KG1 (cell line): Measurements from ENCODE around the gene PPL.
"Not testable (repeated sequence)": the region's sequence is repeated elsewhere in the genome, so short reads cannot be mapped to it uniquely, and the experiment has no call there.

Experiments
- DNase-seq: peaks from one replicate; lab custom pipeline; 2025; lab: John Stamatoyannopoulos, UW

The PPL gene, protein sequence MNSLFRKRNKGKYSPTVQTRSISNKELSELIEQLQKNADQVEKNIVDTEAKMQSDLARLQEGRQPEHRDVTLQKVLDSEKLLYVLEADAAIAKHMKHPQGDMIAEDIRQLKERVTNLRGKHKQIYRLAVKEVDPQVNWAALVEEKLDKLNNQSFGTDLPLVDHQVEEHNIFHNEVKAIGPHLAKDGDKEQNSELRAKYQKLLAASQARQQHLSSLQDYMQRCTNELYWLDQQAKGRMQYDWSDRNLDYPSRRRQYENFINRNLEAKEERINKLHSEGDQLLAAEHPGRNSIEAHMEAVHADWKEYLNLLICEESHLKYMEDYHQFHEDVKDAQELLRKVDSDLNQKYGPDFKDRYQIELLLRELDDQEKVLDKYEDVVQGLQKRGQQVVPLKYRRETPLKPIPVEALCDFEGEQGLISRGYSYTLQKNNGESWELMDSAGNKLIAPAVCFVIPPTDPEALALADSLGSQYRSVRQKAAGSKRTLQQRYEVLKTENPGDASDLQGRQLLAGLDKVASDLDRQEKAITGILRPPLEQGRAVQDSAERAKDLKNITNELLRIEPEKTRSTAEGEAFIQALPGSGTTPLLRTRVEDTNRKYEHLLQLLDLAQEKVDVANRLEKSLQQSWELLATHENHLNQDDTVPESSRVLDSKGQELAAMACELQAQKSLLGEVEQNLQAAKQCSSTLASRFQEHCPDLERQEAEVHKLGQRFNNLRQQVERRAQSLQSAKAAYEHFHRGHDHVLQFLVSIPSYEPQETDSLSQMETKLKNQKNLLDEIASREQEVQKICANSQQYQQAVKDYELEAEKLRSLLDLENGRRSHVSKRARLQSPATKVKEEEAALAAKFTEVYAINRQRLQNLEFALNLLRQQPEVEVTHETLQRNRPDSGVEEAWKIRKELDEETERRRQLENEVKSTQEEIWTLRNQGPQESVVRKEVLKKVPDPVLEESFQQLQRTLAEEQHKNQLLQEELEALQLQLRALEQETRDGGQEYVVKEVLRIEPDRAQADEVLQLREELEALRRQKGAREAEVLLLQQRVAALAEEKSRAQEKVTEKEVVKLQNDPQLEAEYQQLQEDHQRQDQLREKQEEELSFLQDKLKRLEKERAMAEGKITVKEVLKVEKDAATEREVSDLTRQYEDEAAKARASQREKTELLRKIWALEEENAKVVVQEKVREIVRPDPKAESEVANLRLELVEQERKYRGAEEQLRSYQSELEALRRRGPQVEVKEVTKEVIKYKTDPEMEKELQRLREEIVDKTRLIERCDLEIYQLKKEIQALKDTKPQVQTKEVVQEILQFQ (N-terminal part only)

DNA sequence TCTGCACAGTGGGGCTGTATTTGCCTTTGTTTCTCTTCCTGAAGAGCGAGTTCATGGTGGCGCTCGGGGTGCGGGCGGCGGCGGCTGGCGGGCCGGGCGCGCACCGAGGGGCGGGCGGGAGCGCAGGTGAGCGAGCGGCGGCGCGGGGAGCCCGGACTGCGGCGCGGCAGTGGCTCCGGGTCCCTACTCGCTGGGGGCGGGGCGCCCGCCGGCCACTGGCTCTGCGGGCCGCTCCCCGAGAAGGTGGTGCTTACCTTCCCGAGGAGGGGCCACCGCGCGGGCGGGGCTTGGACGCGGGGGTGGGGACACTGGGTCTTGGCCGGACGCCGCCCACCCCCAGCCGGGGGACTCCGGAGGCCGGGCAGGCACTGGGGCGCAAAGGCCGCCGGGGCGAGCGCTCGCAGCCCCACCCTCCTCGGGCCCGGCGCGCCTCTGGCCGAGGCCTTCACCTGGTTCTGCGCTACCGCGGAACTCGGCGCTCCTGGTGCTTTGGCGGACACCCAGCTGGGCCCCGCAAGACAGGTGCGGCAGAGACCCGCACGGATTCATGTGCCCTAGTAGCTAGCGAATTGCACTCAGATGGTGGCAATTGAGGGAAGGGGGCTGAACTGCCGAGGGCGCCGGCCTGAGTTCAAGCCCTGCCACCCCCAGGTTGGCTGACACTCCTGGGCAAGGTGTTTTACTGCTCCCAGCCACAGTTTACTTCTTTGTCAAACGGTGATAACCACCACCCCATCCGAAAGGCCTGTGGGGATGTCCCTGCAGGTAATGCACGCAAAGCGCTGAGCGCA lies at the start of gene PPL:
PPL (minus strand) TSS at position 158 of the 791 bp plus-strand sequence; CDS start at position 55, 103 bp downstream.
- DNase-seq, result no peak

DNA sequence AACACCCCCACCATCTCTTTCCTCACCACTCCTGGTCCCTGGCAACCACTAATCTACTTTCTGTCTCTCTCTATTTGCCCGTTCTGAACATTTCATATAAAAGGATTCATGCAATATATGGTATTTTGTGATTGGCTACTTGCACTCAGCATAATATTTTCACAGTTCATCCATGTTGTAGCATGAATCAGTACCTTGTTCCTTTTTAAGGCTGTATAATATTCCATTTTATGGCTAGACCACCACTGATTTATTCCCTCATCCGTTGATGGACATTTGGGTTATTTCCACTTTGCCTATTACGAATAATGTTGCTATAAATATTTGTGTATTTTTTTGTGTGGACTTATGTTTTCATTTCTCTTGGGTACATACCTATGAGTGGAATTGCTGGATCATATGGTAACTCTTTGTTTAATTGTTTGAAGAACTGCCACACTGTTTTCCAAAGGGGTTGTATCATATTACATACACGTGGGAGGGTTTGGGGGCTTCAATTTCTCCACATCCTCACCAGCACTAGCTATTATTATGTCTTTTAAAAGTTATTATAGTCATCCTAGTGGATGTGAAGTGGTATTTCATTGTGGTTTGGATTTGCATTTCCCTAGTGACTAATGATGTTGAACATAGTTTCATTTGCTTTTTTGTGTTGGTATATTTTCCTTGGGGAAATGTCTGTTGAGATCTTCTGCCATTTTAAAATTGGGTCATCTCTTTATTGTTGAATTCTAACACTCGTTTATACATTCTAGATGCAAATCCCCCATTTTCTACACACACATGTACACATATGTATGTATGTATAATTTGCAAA lies 47.4 kb upstream of the PPL start:
- no peak for DNase-seq

DNA sequence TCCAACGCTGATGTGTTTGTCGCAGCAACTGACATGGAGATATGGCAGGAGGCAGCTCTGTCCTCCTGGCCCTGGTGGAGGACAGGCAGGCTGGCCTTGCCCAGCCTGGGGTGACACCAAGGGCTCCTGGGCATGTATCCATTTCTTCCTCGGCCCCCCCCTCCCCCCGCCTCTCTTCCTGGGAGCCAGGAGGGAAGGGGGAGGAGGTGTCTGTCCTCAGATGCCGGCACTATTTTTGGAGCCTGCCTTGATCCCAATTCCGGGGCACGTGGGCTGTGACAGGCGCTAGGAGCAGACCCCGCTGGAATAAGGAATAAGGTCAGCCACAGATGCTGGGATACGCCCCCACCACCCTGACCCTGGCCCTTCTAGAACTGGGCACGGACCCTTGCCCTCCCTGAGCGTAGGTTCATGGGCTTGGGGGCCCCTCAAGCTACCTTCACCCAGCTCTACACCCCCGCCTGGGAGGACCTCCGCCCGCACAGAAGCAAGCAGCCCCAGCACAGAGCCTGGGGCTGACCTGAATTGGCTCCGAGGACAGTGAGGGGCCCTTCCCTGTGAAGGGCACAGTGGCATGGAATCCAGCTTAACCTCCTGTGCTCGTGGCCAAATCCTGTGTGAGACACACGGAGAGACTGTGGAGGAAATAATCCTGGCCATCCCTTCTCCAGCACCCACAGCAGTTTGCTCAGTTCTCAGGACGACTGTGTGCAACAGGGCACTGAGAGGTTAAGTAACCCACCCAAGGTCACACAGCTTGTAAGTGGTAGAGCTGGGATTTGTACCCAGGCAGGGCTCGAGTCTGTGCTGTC lies 45.3 kb upstream of the PPL start:
- DNase-seq, result no peak

DNA sequence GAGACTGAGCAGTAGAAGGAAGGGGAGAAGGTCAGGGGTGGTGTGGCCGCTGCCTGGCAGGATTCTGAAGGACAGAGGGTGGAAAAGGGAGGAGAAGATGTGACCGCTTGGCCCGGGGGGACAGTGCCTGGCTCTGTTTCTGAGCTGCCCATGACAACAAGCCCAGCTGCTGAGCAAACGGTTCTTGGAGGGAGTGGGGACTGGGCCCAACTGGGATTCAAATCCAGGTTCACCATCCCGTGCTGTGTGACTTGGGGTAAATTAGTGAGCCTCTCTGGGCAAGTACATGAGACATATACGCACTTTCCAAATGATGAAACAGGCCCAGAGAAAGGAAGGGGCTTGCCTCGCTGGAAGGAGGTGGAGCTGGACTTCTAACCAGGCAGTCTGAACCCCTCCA lies 44.5 kb upstream of the PPL start:
- DNase-seq, result no peak

DNA sequence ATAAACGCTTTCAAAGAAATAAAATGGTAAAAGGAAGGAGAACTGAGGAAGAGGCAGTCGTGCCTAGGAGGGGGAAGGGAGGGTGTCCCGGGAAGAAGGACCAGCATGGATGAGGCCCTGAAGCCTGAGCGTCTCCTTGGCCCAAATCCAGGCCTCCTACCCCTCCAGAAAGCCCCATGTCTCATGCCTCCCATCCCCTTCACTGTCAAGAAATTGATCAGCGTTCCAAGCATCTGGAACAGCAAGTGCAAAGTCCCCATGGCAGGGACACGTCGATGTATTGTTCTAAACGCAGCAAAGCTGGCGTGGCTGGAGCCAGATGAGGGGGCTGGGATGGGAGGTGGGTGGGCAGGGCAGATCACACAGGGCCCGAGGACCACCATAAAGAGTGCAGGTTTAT lies 43.7 kb upstream of the PPL start:
- DNase-seq, result no peak

DNA sequence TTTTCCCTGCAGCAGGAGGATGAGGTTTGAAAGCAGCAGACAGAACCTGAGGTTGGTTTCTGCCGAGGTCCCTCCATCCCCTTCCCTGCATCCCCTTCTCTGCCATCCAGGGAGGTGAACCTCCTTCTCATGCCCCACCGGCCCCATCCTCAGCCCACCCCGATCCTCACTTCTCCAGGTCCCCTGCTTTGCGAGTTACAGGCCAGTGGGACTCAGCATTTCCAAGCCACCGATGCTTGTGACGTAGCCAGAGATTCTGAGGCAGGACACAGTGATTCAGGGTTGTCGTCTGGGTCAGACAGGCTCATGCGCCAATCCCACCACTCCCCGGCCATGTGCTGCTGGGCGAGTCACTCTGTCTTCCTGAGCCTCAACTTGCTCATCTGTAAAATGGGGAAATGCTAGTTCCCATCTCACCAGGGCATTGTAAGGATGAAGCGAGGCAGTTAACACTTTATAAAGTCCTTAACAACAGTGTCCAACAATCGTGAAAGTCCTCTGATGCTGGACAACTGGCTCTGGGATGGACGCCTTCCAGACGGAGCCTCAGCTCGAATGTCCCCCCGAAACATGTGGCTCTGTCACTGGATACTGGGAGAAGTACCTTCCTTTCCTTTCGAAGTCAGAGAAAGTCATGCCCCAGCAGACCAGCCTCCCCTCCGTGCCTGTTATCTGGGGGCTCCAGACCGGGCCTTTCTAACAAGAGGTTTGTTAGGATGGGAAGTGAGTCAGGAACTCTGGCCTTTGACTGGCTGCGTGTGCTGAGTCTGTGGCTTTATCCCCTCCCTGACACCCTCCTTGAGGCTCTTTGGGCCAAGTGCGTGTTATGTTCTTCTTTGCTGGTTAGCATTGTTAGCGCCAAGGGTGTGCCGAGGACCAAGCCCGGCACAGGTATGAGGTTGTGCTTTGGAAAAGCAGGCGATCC lies 43.0 kb upstream of the PPL start:
- no peak for DNase-seq

DNA sequence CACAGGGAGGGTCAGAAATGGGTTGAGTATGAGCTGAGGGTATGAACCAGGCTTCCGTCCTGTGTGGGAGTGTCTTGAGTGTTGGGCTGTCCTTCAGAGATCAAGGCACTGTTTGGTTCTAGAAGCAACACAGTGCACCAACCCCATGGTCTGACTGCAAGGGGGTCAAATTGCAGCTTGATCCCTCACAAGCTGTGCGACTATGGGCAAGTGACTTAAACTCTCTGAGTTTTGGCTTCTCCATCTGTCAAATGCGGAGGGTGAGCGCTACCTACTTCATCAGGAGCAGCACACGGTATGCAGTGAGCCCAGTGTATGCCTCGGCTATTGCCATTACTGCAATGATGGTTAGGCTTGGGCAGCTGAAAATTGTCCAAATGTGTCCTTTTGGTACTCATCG lies 42.2 kb upstream of the PPL start:
- DNase-seq, result no peak

DNA sequence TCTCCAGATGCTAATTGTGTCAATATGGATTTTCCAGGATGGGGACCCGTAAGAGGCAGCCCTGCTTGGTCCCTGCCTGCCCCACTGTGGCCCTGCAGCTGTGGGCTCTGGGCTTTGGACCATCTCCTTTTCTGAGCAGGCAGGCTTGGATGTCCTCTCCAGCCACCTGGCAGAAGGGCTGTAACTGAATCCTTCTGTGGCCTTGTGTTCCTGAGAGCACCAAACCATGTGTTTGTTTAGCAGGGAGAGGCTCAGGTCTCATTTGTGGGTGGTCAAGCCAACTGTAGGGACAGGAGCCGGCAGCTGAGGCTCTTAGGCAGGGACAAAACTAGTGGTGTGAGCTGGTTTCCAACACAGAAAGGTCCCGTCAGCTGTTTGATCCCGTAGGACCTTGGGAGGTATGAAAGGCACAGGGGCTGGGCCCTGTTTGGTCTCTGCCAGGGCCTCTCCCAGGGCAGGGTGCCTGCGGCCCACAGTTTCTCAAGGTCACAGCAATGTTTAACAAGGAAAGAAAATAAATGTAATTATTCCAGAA lies 39.7 kb upstream of the PPL start:
- no peak for DNase-seq

DNA sequence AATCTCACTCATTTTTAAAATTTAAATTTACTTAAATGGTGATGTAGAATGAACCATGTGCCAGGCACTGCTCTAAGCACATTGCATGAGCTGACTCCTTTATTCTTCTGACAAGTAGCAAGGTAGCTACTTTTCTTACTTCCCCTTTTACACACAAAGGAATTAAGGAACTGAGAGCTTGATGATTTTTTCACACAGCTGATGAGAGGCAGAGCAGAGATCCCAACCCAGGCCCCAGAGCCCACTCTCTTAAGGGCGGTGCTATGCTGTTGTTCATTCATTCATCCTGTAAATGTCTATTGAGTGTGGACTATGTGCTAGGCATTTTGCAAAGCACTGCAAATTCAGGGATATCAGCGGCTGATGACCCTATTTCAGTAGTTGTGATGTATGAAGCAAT lies 39.1 kb upstream of the PPL start:
- peak; percentile 35 for DNase-seq

DNA sequence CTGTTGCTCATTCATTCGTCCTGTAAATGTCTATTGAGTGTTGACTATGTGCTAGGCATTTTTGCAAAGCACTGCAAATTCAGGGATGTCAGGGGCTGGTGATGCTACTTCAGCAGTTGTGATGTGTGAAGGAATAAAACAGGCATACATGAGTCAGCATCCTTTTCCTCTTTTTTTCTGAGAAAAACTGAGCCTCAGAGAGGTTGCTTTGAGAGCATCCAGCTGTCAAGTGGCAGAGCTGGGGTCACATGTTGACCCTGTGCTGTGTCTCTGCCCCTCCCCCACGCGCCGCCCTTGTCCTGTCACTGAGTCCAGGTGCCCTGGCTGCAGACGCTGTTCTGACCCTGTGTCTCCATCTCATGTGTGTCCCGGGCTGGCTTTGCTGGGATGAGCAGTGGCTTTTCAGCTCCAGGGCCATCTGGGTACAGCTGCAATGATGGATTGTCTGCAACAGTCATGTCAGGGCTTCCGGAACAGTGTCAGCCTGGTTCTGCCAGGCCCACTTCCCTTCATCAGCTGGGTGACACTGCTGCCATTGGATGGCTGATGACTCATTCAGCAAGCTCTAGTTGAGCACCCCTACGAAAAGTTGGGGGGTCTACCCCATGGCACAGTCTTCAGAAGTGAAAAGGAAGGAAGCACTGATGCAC lies 36.1 kb upstream of the PPL start:
- DNase-seq, result peak; percentile 17

DNA sequence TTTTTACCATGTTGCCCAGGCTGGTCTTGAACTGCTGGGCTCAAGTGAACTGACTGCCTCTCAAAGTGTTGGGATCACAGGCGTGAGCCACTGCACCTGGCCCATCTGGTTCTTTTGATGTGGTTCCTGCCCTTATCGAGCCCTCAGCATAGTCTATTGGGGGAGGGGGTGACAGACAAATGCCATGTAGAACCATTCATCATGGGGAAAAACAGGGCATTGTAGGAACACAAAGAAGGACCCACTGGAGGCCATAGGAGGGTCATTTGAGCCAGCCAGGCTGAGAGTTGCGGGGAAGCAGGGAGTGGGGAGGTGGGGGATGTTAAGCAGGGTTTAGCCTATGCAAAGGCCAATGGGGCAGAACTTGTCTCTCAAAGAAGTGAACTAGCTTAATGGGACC lies 33.1 kb upstream of the PPL start:
- no peak for DNase-seq

DNA sequence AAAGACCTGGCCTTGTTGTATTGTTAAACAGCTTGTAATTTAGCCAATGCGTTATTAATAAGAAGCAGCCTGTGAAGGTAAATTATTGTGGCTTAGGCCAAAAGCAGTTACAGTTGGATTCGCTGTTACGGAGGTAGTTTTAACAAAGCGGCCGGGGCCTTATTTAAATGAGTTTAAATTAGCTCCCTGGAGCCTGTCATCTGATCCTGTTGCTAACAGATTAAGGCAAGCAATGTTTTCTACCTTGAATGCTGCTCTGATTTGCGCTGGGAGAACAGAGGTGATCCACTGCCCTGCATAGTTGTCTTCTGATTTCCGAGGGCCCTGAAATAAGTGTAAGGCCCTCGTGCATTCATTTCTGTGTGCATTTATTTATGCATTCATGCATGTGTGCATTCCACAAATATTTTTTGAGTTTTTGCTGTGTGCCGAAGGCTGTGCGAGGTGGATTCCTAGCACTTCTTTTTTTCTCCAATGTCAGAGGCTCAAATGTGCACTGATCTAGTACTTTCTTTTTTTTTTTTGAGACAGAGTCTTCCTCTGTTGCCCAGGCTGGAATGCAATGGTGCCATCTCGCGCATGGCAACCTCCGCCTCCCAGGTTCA lies 32.0 kb upstream of the PPL start:
- DNase-seq, result no peak

DNA sequence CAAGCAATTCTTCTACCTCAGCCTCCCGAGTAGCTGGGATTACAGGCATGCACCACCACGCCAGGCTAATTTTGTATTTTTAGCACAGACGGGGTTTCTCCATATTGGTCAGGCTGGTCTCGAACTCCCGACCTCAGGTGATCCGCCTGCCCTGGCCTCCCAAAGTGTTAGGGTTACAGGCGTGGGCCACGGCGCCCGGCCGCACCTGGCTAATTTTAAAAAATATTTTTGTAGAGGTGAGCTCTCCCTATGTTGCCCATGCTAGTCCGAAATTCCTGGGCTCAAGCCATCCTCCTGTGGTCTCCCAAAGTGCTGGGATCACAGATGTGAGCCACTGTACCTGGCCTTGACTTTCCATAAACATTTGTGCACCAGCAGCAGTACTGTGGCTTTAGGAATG lies 31.3 kb upstream of the PPL start:
- DNase-seq, result not testable (repeated sequence)

DNA sequence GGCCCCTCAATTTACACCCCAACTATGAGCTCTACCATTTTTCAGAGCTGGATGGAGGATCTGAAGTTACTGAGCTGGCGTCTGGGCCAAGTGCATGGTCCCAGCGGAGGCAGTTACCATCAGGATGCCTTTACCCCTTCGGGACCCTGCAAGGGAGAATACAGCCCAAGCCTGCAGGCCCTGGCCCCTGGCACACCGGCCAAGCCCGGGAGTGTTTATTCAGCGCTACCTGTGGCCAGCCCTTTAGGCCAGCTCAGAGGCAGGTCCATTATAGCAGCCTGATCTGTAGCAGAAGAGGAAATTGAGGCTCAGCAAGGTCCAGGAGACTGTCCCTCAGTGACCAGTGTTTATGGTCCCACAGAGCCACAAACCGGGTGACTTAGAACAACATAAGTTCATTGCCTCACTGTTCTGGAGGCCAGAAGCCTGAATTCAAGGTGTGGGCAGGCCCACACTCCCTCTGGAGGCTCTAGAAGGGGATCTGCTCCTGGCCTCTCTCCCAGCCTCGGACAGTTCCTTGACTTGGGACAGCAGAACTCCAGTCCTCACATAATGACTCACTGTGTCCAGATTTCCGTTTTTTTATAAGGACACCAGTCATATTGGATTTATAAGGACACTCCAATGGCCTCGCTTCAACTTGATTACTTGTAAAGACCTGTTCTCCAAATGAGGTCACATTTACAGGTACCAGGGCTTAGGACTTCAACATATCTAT lies 29.9 kb upstream of the PPL start:
- DNase-seq, result no peak

DNA sequence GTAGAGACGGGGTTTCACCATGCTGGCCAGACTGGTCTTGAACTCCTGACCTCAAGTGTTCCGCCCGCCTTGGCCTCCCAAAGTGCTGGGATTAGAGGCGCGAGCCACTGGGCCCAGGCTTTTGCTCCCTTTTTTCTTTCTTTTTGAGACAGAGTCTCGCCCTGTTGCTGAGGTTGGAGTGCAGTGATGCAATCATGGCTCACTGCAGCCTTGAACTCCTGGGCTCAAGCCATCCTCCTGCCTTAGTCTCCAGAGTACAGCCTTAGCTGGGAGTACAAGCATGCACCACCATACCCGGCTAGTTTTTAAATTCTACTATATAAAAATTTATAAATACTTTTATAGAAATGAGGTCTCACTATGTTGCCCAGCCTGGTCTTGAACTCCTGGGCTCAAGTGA lies 26.6 kb upstream of the PPL start:
- DNase-seq, result not testable (repeated sequence)

DNA sequence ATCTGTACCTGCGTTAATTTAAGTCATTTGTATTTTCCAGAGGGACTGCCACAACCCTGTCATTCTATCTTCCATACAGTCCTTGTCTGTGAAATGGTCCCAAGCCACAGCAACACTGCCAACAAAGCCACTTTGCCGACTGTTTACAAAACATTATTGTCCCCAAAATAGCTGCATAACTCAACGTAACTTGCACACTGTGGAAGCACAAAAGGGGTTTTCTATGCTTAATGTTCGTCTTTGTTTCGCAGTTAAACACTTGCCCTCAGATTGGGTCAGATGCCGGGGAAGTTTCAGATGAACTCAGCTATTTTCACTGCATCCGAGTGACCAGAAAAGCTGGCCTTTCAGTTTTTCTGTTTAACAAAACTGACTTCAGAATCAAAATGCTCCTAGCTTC lies 25.8 kb upstream of the PPL start:
- DNase-seq, result no peak

DNA sequence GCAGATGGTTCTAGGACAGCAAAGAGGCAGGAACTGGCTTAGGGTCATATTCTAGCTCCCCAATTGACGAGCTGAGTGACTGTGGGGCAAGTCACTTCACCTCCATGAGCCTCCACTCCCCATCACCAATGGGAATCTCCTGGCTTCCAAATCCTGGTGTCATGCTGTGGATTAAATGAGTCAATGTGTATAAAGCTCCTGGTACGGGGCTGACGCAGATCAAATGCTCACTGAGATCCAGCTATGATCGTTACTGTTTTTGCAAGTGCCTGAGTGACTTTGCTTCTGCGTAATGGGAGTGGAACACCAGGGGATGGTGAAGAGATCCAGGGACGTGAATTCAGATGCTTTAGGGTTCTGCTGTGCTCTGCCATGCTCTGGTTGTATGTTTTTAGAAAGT lies 23.6 kb upstream of the PPL start:
- DNase-seq, result no peak
